ENCODE results near the gene FRMPD3.

The FRMPD3 gene

DNA sequence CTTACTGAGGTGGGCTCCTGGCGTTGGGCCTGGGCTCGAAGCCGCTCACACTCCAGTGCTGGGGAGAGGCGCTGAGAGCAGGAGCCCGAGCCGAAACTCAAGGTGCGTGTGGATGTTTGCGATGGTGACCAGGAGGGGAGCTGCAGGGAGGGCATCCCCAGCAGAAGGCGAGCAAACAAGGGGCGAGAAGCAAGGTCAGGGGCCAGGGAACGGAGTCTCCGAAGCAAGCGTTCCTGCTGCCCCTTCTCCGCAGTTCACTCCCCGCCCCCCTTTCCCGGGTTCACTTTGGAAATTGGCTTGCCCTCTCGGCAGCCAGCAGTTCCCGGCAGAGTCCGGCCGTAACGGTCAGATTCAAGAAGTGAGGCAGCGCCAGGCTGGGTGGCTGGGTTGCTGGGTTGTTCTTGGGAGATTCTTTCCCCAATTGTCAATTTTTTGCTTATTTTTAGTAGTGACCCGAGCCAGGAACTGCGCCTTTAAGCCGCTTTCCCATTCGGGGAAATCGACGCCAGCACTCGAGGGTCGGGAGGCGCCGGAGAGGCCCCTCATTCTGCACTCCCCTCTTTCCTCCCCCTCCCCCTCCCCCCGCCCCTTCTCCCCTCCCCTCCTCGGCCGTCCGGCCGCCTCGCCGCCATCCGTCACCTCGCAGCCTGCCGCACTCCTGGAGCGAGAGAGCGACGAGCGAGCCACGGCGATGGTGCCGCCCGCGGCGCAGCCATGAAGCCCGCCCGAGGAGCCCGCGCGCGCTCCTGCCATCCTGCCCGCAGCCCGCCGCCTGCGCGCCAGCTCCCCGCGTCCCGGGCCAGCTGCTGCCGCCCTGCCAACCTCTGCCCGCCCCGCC is at the start of gene FRMPD3:
TSS of gene FRMPD3 (plus strand) at position 655 of the 838 bp plus-strand sequence. CDS start 76,937 bp downstream, outside the sequence.
- TF ChIP-seq, protein P1, sequence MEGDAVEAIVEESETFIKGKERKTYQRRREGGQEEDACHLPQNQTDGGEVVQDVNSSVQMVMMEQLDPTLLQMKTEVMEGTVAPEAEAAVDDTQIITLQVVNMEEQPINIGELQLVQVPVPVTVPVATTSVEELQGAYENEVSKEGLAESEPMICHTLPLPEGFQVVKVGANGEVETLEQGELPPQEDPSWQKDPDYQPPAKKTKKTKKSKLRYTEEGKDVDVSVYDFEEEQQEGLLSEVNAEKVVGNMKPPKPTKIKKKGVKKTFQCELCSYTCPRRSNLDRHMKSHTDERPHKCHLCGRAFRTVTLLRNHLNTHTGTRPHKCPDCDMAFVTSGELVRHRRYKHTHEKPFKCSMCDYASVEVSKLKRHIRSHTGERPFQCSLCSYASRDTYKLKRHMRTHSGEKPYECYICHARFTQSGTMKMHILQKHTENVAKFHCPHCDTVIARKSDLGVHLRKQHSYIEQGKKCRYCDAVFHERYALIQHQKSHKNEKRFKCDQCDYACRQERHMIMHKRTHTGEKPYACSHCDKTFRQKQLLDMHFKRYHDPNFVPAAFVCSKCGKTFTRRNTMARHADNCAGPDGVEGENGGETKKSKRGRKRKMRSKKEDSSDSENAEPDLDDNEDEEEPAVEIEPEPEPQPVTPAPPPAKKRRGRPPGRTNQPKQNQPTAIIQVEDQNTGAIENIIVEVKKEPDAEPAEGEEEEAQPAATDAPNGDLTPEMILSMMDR (IDR thresholded peaks at IDR 0.05; ENCODE audit: insufficient read depth, low read length, missing control alignments): peak; percentile 15
- DNase-seq (ENCODE audit: low read depth, low spot score): no peak
- peak within 1 kb of the TSS; percentile 39 for H3K4me3 ChIP-seq (ENCODE audit: low read depth, low read length)
- ChIA-PET CTCF (interaction anchor here (1.4 kb wide), 1 partner anchor 9 kb away, joined by 5 read pairs; no protein-coding TSS in a partner anchor), POLR2A (no interaction called here)

DNA sequence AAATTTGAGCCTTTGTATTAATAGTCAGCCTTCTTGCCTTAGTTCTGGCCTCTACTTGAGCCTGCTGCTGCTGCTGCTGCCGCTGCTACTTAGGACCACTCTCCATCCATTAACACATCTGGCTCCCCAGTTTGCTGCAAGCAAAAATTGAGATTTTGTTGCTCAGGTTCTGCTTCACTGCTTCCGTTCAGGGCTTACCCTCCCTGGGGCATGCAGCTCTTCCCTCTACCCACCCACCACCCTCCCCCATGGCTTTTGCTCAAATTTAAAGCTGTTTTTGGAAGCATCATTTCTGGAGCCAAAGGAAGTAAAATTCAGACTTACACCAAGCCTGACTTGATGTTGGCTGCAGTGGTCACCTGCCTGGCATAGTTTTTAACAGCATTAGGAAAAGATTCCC is 28.9 kb upstream of the FRMPD3 start:
- DNase-seq (ENCODE audit: low read depth, low spot score): no peak
- TF ChIP-seq, protein P1 (IDR thresholded peaks at IDR 0.05; ENCODE audit: insufficient read depth, low read length, missing control alignments): no peak
- ChIA-PET CTCF (no interaction called here), POLR2A (no interaction called here)
- no peak overlapping the region for H3K4me3 ChIP-seq (ENCODE audit: low read depth, low read length)

DNA sequence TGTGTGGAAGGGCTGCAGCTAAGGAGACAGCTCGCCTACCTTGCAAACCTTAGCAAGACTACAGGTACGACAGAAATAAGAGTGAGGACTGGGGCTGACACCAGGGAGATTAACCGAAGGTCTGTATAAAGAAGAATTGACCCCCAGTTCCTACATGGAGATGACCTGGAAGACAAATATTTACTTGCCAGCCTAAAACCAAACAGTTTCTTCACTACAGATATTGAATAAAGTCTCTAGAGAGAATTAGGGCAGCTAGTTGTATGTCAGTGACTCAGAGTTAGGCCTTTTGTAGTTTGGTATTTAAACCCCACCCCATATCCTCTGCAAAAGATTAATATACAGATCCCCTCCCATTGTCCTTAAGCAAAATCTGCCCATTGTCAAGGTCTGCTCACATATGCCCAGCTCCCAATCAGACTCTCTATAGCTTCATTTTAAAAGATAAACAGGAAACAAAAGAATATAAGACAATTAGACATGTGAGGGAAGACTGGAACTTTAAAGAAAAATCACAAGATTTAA is 28.1 kb upstream of the FRMPD3 start:
- TF ChIP-seq, protein P1 (IDR thresholded peaks at IDR 0.05; ENCODE audit: insufficient read depth, low read length, missing control alignments): no peak
- ChIA-PET CTCF (no interaction called here), POLR2A (no interaction called here)
- DNase-seq (ENCODE audit: low read depth, low spot score): no peak
- no peak overlapping the region for H3K4me3 ChIP-seq (ENCODE audit: low read depth, low read length)

DNA sequence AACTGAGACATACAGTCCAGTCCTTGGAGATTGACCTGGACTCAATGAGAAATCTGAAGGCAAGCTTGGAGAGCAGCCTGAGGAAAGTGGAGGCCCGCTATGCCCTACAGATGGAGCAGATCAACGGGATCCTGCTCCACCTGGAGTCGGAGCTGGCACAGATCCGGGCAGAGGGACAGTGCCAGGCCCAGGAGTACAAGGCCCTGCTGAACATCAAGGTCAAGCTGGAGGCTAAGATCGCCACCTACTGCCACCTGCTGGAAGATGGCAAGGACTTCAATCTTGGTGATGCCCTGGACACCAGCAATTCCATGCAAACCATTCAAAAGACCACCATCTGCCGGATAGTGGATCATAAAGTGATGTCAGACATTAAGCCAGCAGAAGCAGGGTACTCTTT is 20.4 kb upstream of the FRMPD3 start:
- TF ChIP-seq, protein P1 (IDR thresholded peaks at IDR 0.05; ENCODE audit: insufficient read depth, low read length, missing control alignments): no peak
- ChIA-PET POLR2A (no interaction called here), CTCF (interaction anchor here (1.0 to 1.4 kb wide), 2 partner anchors 404 to 437 kb away, joined by 3 read pairs; no protein-coding TSS in a partner anchor)
- H3K4me3 ChIP-seq (ENCODE audit: low read depth, low read length): no peak overlapping the region
- DNase-seq (ENCODE audit: low read depth, low spot score): no peak

DNA sequence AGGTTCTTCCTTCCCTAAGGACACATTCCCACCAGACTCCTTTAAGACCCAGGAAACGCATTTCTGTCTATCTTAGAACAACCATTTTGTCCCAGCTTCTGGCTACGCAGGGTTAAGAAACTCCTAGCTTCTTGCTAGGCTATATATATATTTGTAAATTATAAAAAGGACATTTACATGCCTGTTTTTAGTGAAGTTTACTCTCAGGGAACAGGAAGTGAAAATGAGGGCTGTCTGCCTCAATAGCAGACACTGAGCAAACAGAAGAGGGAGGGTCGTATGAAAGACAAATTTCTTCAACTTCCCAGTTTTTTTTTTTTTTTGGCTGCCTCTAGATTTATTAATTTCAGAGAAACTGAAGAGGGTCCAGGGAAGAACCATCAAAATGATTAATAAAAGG is 9.3 kb upstream of the FRMPD3 start:
- CTCF ChIA-PET: interaction anchor here (1.5 kb wide), 1 partner anchor 8 kb away, joined by 5 read pairs; no protein-coding TSS in a partner anchor
- POLR2A ChIA-PET: no interaction called here
- no peak for DNase-seq (ENCODE audit: low read depth, low spot score)
- TF ChIP-seq, protein P1 (IDR thresholded peaks at IDR 0.05; ENCODE audit: insufficient read depth, low read length, missing control alignments): no peak
- no peak overlapping the region for H3K4me3 ChIP-seq (ENCODE audit: low read depth, low read length)

DNA sequence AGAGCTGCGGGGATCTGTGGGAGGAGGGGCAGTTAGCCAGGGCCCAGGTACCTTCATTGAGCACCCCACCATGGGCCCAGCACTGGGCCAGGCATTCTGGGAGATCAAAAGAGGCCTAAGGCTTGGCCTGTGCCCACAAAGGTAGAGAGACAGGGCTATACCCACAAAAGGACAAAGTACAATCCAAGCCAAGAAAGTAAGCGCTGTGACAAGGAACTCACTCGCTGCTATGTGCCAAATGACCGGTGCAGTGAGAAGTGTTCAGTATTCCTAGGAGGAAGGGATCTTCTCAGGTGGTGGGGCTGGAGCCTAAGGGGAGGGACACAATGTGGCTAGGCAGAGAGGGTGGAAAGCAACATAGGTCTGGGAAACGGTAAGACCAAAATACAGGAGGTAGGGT is 8.8 kb upstream of the FRMPD3 start:
- CTCF ChIA-PET: interaction anchor here (1.5 kb wide), 1 partner anchor 8 kb away, joined by 5 read pairs; no protein-coding TSS in a partner anchor

More for the DNA sequence above, 8.8 kb upstream of the FRMPD3 start:
- H3K4me3 ChIP-seq (ENCODE audit: low read depth, low read length): no peak overlapping the region
- TF ChIP-seq, protein P1 (IDR thresholded peaks at IDR 0.05; ENCODE audit: insufficient read depth, low read length, missing control alignments): no peak
- POLR2A ChIA-PET: no interaction called here
- DNase-seq (ENCODE audit: low read depth, low spot score): no peak
